ENCODE results near the gene PAFAH1B2. TPM values are rescaled to one million over a fixed set of nuclear protein-coding genes. Genes with fewer than 3 reads are reported as not detected.
"Not testable (repeated sequence)": the region's sequence is repeated elsewhere in the genome, so short reads cannot be mapped to it uniquely, and the experiment has no call there.

Gene PAFAH1B2
- total and polyA plus RNA-seq, 4 experiments from 2014 or later: 16.4 to 64.2 (median 42.7) TPM

- Mint-ChIP-seq H3K27ac (peak overlapping the region in 6 of 7 donors; percentile 12 to 75 (median 48)), H3K4me3 (no peak overlapping the region), H3K4me1 (peaks cover 0 to 8% (median 1%) of the 10 kb centered on the region in 4 donors), H3K27me3 (no peaks in the 10 kb centered on the region), H3K36me3 (peaks cover 20 to 38% of the 10 kb centered on the region in 2 donors), H3K9me3 (no peaks in the 10 kb centered on the region)
- H3K36me3 ChIP-seq (ENCODE audit: insufficient read depth, low read length): peaks cover 18% of the 10 kb centered on the region
- ChIA-PET POLR2A (ENCODE audit: partially characterized antibody) (interaction anchor here (1.0 to 1.4 kb wide), 2 partner anchors 8 to 17 kb away, joined by 3 to 4 read pairs; no protein-coding TSS in a partner anchor), CTCF (ENCODE audit: partially characterized antibody) (interaction anchor here (0.9 kb wide), 1 partner anchor 24 kb away, joined by 4 read pairs; no protein-coding TSS in a partner anchor)
- H3K27me3 ChIP-seq (ENCODE audit: insufficient read depth, low read length): no peaks in the 10 kb centered on the region
- intact Hi-C loops (cut with micrococcal nuclease): no loop called here
- no peaks in the 10 kb centered on the region for H3K4me1 ChIP-seq (ENCODE audit: insufficient read depth, low read length)
- no peak for DNase-seq
- no peak overlapping the region for H3K27ac ChIP-seq (ENCODE audit: low read depth, low read length)
- H3K9me3 ChIP-seq (ENCODE audit: control insufficient read depth in 1 of 2, low read length in 2 of 2): no peaks in the 10 kb centered on the region
- no peak overlapping the region for H3K4me3 ChIP-seq (ENCODE audit: low read length in 2 of 2)
Observed at GRCh38 chr11:117202386-117203068, 58.4 kb downstream of the PAFAH1B2 start.

GRCh38 chr11:117203069-117203407 is 59.0 kb downstream of the PAFAH1B2 start:
- Histone ChIP-seq H3K4me3 (ENCODE audit: low read length in 2 of 2) (no peak overlapping the region), H3K27ac (ENCODE audit: low read depth, low read length) (no peak overlapping the region), H3K36me3 (ENCODE audit: insufficient read depth, low read length) (peaks cover 18% of the 10 kb centered on the region), H3K27me3 (ENCODE audit: insufficient read depth, low read length) (no peaks in the 10 kb centered on the region), H3K4me1 (ENCODE audit: insufficient read depth, low read length) (no peaks in the 10 kb centered on the region), H3K9me3 (ENCODE audit: control insufficient read depth in 1 of 2, low read length in 2 of 2) (no peaks in the 10 kb centered on the region)
- H3K27me3 Mint-ChIP-seq: no peaks in the 10 kb centered on the region
- intact Hi-C loops (cut with micrococcal nuclease): no loop called here
- peak overlapping the region in 3 of 7 donors; percentile 50 to 87 (median 83) for H3K27ac Mint-ChIP-seq
- no peak for DNase-seq
- H3K4me3 Mint-ChIP-seq: no peak overlapping the region
- peaks cover 0 to 8% (median 1%) of the 10 kb centered on the region in 4 donors for H3K4me1 Mint-ChIP-seq
- H3K36me3 Mint-ChIP-seq: peaks cover 20 to 36% of the 10 kb centered on the region in 2 donors
- ChIA-PET POLR2A (ENCODE audit: partially characterized antibody) (interaction anchor here (1.0 to 1.4 kb wide), 4 partner anchors 9 to 25 kb away, joined by 3 to 4 read pairs (median 4); partner anchors contain the start of gene SIDT2), CTCF (ENCODE audit: partially characterized antibody) (no interaction called here)
- no peaks in the 10 kb centered on the region for H3K9me3 Mint-ChIP-seq

GRCh38 chr11:117204283-117205080 is 60.4 kb downstream of the PAFAH1B2 start:
- Histone ChIP-seq H3K4me1 (ENCODE audit: insufficient read depth, low read length) (no peaks in the 10 kb centered on the region), H3K27ac (ENCODE audit: low read depth, low read length) (no peak overlapping the region), H3K4me3 (ENCODE audit: low read length in 2 of 2) (no peak overlapping the region), H3K9me3 (ENCODE audit: control insufficient read depth in 1 of 2, low read length in 2 of 2) (no peaks in the 10 kb centered on the region), H3K36me3 (ENCODE audit: insufficient read depth, low read length) (peaks cover 18% of the 10 kb centered on the region), H3K27me3 (ENCODE audit: insufficient read depth, low read length) (no peaks in the 10 kb centered on the region)
- CTCF ChIA-PET (ENCODE audit: partially characterized antibody): no interaction called here
- no peaks in the 10 kb centered on the region for H3K9me3 Mint-ChIP-seq
- no peak for DNase-seq
- intact Hi-C loops (cut with micrococcal nuclease): loop anchor here (5.0 kb wide), 1 partner anchor 72 kb away; no protein-coding TSS in a partner anchor
- H3K4me3 Mint-ChIP-seq: no peak overlapping the region
- peaks cover 0 to 8% (median 1%) of the 10 kb centered on the region in 4 donors for H3K4me1 Mint-ChIP-seq
- peaks cover 20 to 37% of the 10 kb centered on the region in 2 donors for H3K36me3 Mint-ChIP-seq
- H3K27ac Mint-ChIP-seq: peak overlapping the region in 3 of 7 donors; percentile 3 to 84 (median 4)
- POLR2A ChIA-PET (ENCODE audit: partially characterized antibody): interaction anchor here (1.0 to 1.4 kb wide), 4 partner anchors 9 to 26 kb away, joined by 3 to 4 read pairs (median 4); partner anchors contain the start of gene SIDT2
- H3K27me3 Mint-ChIP-seq: no peaks in the 10 kb centered on the region

GRCh38 chr11:117205211-117205818 is 61.2 kb downstream of the PAFAH1B2 start:
- H3K27ac Mint-ChIP-seq: no peak overlapping the region
- no peak overlapping the region for H3K4me3 ChIP-seq (ENCODE audit: low read length in 2 of 2)
- no peaks in the 10 kb centered on the region for H3K9me3 Mint-ChIP-seq
- CTCF ChIA-PET (ENCODE audit: partially characterized antibody): no interaction called here
- peaks cover 0 to 8% (median 3%) of the 10 kb centered on the region in 4 donors for H3K4me1 Mint-ChIP-seq
- no peaks in the 10 kb centered on the region for H3K9me3 ChIP-seq (ENCODE audit: control insufficient read depth in 1 of 2, low read length in 2 of 2)
- H3K27ac ChIP-seq (ENCODE audit: low read depth, low read length): no peak overlapping the region
- no peaks in the 10 kb centered on the region for H3K27me3 ChIP-seq (ENCODE audit: insufficient read depth, low read length)
- H3K27me3 Mint-ChIP-seq: no peaks in the 10 kb centered on the region
- intact Hi-C loops (cut with micrococcal nuclease): loop anchor here (5.0 kb wide), 1 partner anchor 73 kb away; no protein-coding TSS in a partner anchor
- no peak overlapping the region for H3K4me3 Mint-ChIP-seq
- no peaks in the 10 kb centered on the region for H3K4me1 ChIP-seq (ENCODE audit: insufficient read depth, low read length)
- peaks cover 18% of the 10 kb centered on the region for H3K36me3 ChIP-seq (ENCODE audit: insufficient read depth, low read length)
- no peak for DNase-seq
- H3K36me3 Mint-ChIP-seq: peaks cover 24 to 44% of the 10 kb centered on the region in 2 donors
- POLR2A ChIA-PET (ENCODE audit: partially characterized antibody): interaction anchor here (0.8 to 1.0 kb wide), 2 partner anchors 10 to 16 kb away, joined by 3 read pairs; no protein-coding TSS in a partner anchor

DNA sequence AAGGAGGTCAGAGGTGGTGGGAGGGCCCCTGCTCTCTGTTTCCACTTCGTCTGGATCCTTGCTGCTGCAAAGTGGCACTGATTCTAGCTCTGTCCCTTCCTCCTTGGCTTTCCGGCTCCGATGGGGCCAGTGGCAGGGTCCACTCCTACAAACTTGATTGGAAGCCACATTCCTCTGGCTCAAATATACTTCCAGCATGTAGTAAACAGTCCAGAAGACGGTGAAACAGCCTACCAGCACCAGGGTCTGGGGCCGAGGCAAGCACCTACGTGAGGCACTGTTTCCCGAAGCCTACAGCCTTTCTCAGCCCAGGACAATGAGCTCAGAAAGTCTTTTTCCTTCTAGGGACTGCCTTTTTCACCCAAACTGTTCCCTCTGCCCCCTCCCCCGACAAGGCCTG is 62.0 kb downstream of the PAFAH1B2 start:
- CTCF ChIA-PET (ENCODE audit: partially characterized antibody): not testable (repeated sequence)
- intact Hi-C loops (cut with micrococcal nuclease): loop anchor here (5.0 kb wide), 1 partner anchor 74 kb away; no protein-coding TSS in a partner anchor

GRCh38 chr11:117206859-117207258 is 62.8 kb downstream of the PAFAH1B2 start:
- H3K9me3 Mint-ChIP-seq; H3K4me1 ChIP-seq (ENCODE audit: insufficient read depth, low read length); H3K4me3 Mint-ChIP-seq; H3K27ac ChIP-seq (ENCODE audit: low read depth, low read length); H3K4me1 Mint-ChIP-seq; CTCF ChIA-PET (ENCODE audit: partially characterized antibody); H3K9me3 ChIP-seq (ENCODE audit: control insufficient read depth in 1 of 2, low read length in 2 of 2); H3K27me3 Mint-ChIP-seq; H3K27me3 ChIP-seq (ENCODE audit: insufficient read depth, low read length); H3K4me3 ChIP-seq (ENCODE audit: low read length in 2 of 2); POLR2A ChIA-PET (ENCODE audit: partially characterized antibody); H3K27ac Mint-ChIP-seq; DNase-seq: not testable (repeated sequence)
- peaks cover 23% of the 10 kb centered on the region for H3K36me3 ChIP-seq (ENCODE audit: insufficient read depth, low read length)
- intact Hi-C loops (cut with micrococcal nuclease): loop anchor here (5.0 kb wide), 1 partner anchor 75 kb away; no protein-coding TSS in a partner anchor
- peaks cover 30 to 56% of the 10 kb centered on the region in 2 donors for H3K36me3 Mint-ChIP-seq

More for the DNA sequence above, 62.0 kb downstream of the PAFAH1B2 start:
- peaks cover 18% of the 10 kb centered on the region for H3K36me3 ChIP-seq (ENCODE audit: insufficient read depth, low read length)
- H3K27me3 ChIP-seq (ENCODE audit: insufficient read depth, low read length); POLR2A ChIA-PET (ENCODE audit: partially characterized antibody); H3K4me3 ChIP-seq (ENCODE audit: low read length in 2 of 2); H3K27ac ChIP-seq (ENCODE audit: low read depth, low read length); H3K9me3 Mint-ChIP-seq; DNase-seq; H3K9me3 ChIP-seq (ENCODE audit: control insufficient read depth in 1 of 2, low read length in 2 of 2); H3K27me3 Mint-ChIP-seq; H3K4me3 Mint-ChIP-seq; H3K4me1 Mint-ChIP-seq; H3K4me1 ChIP-seq (ENCODE audit: insufficient read depth, low read length): not testable (repeated sequence)
- Mint-ChIP-seq H3K36me3 (peaks cover 24 to 49% of the 10 kb centered on the region in 2 donors), H3K27ac (peak overlapping the region in 1 of 7 donors; percentile 48)

DNA sequence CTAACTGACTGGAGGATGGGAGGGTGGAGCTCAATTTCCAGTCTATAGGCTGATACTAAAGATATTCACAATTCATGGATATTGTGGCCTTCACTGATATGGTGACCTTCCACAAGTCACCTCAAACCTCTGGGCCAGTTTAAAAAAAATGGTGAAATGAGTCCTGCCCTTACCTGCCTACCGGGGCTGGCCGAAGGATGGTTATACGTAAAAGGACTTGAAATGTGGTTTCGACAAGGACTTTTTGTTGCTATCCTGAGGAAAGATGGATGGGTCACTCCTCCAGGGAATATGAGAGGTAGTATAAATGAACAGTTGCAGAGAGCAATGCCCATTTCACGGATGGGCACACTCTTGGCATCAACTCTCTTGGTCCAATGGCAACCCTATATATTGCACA is 63.4 kb downstream of the PAFAH1B2 start:
- DNase-seq; H3K27ac ChIP-seq (ENCODE audit: low read depth, low read length); H3K27ac Mint-ChIP-seq; H3K9me3 ChIP-seq (ENCODE audit: control insufficient read depth in 1 of 2, low read length in 2 of 2); H3K9me3 Mint-ChIP-seq; H3K4me3 Mint-ChIP-seq; POLR2A ChIA-PET (ENCODE audit: partially characterized antibody); H3K4me3 ChIP-seq (ENCODE audit: low read length in 2 of 2); CTCF ChIA-PET (ENCODE audit: partially characterized antibody); H3K4me1 Mint-ChIP-seq; H3K27me3 ChIP-seq (ENCODE audit: insufficient read depth, low read length); H3K4me1 ChIP-seq (ENCODE audit: insufficient read depth, low read length); H3K27me3 Mint-ChIP-seq: not testable (repeated sequence)
- intact Hi-C loops (cut with micrococcal nuclease): loop anchor here (5.0 kb wide), 1 partner anchor 75 kb away; no protein-coding TSS in a partner anchor
- peaks cover 33 to 60% of the 10 kb centered on the region in 2 donors for H3K36me3 Mint-ChIP-seq
- peaks cover 23% of the 10 kb centered on the region for H3K36me3 ChIP-seq (ENCODE audit: insufficient read depth, low read length)
